ENCODE data around the gene TRAPPC11. TPM values are rescaled to one million over a fixed set of nuclear protein-coding genes. Genes with fewer than 3 reads are reported as not detected.
A peak's percentile ranks its signal among the peaks of the same experiment; 100 is the strongest.

TRAPPC11 gene
- total and polyA plus RNA-seq, 9 of the 15 experiments (the other 6 are each of a cell fraction or from before 2014, with no cell fraction given): 11.6 to 49.0 (median 28.7) TPM

GRCh38 chr4:183631577-183632198, 27.4 kb upstream of the TRAPPC11 start:
- no peak overlapping the region for H3K4me3 ChIP-seq
- no peak for DNase-seq (ENCODE audit: extremely low read depth in 1 of 4, low spot score in 3 of 4)
- H3K27ac ChIP-seq (ENCODE audit: extremely low read depth, low read depth, low read length): no peak overlapping the region
- H3K4me2 ChIP-seq (ENCODE audit: insufficient read depth, low read length): no peak overlapping the region
- 42% methylated on average over 9 of the region's 11 CpGs for WGBS (ENCODE audit: insufficient coverage, low coverage, missing lambda C conversion rate)
- H3K27me3 ChIP-seq (ENCODE audit: control insufficient read depth in 2 of 2, insufficient read depth in 2 of 2, low read length in 2 of 2): peaks cover 4 to 11% of the 10 kb centered on the region in 2 experiments; a peak in 2 of 5 replicates
- intact Hi-C loops (cut with micrococcal nuclease): no loop called here
- H3K9ac ChIP-seq (ENCODE audit: insufficient read depth in 1 of 2, low read depth in 2 of 2, low read length in 2 of 2): no peak overlapping the region
- ChIA-PET CTCF (ENCODE audit: low intra/inter-chr PET ratio) (no interaction called here), POLR2A (no interaction called here)
- no peaks in the 10 kb centered on the region; the same call in 1 of the 2 replicates for H4K20me1 ChIP-seq (replicated peaks; ENCODE audit: control insufficient read depth, insufficient read depth, low read length)
- TF ChIP-seq MEIS2 (IDR thresholded peaks at IDR 0.05; ENCODE audit: partially characterized antibody) (no peak), ZBED1 (IDR thresholded peaks at IDR 0.05) (no peak), ZNF316 (IDR thresholded peaks at IDR 0.05) (peak; percentile 25; the same call in 1 of the 2 replicates), TAF15 (IDR thresholded peaks at IDR 0.05; ENCODE audit: low read depth, low read length) (no peak)
- H3K4me1 ChIP-seq (replicated peaks in 1 of 2; ENCODE audit: control insufficient read depth in 2 of 2, insufficient read depth in 2 of 2, low read length in 2 of 2): peaks cover 5 to 6% of the 10 kb centered on the region in 2 experiments; a peak in 3 of 5 replicates
- FAIRE-seq: no peak
- H3K9me3 ChIP-seq (replicated peaks; ENCODE audit: control insufficient read depth, insufficient read depth, low read depth, low read length): no peaks in the 10 kb centered on the region
- peaks cover 4% of the 10 kb centered on the region for H3K9me1 ChIP-seq (ENCODE audit: control insufficient read depth, insufficient read depth, low read length)
- BruUV-seq (replicated peaks): no TSS peak
- no peak overlapping the region for H2AFZ ChIP-seq (ENCODE audit: low read depth, low read length)
- in situ Hi-C loops (cut with MboI): no loop called here
- no peaks in the 10 kb centered on the region for H3K79me2 ChIP-seq (ENCODE audit: control insufficient read depth, insufficient read depth, low read length)
- H3K36me3 ChIP-seq (ENCODE audit: control insufficient read depth, insufficient read depth, low read length): no peaks in the 10 kb centered on the region
- no peak for ATAC-seq

GRCh38 chr4:183632689-183633088, 26.4 kb upstream of the TRAPPC11 start:
- Histone ChIP-seq H3K27ac (ENCODE audit: extremely low read depth, low read depth, low read length) (no peak overlapping the region), H3K4me2 (ENCODE audit: insufficient read depth, low read length) (peak overlapping the region; percentile 44; the same call in 1 of the 2 replicates)
- TF ChIP-seq FOXJ3 (CRISPR knock-in tag; IDR thresholded peaks at IDR 0.05) (no peak), CBFA2T3 (IDR thresholded peaks at IDR 0.05) (peak; percentile 67), TBL1XR1 (IDR thresholded peaks at IDR 0.05; ENCODE audit: low read length in 2 of 2) (no peak), E2F6 (IDR thresholded peaks at IDR 0.05; ENCODE audit: borderline replicate concordance in 1 of 2, extremely low read depth in 1 of 2, insufficient read depth in 1 of 2, insufficient read length in 1 of 2, low read depth in 1 of 2, low read length in 1 of 2, poor library complexity in 1 of 2, severe bottlenecking in 1 of 2) (peak in 1 of 2 experiments; percentile 14), MECOM (CRISPR knock-in tag; IDR thresholded peaks at IDR 0.05) (peak; percentile 85; the same call in 1 of the 2 replicates), ADNP (tag; IDR thresholded peaks at IDR 0.05) (no peak), ZMIZ1 (IDR thresholded peaks at IDR 0.05; ENCODE audit: low read depth in 2 of 2, low read length in 2 of 2) (no peak)

More at GRCh38 chr4:183632689-183633088, 26.4 kb upstream of the TRAPPC11 start:
- intact Hi-C loops (cut with micrococcal nuclease) (no loop called here), in situ Hi-C loops (cut with MboI) (no loop called here)
- Histone ChIP-seq H3K36me3 (ENCODE audit: control insufficient read depth, insufficient read depth, low read length) (no peaks in the 10 kb centered on the region), H2AFZ (ENCODE audit: low read depth, low read length) (peak overlapping the region; percentile 83), H3K9me1 (ENCODE audit: control insufficient read depth, insufficient read depth, low read length) (peaks cover 4% of the 10 kb centered on the region), H3K9ac (ENCODE audit: insufficient read depth in 1 of 2, low read depth in 2 of 2, low read length in 2 of 2) (peak overlapping the region in 1 of 2 experiments; percentile 61; a peak in 1 of 4 replicates), H3K27me3 (ENCODE audit: control insufficient read depth in 2 of 2, insufficient read depth in 2 of 2, low read length in 2 of 2) (peaks cover 4 to 8% of the 10 kb centered on the region in 2 experiments; a peak in 2 of 5 replicates), H3K4me1 (replicated peaks in 1 of 2; ENCODE audit: control insufficient read depth in 2 of 2, insufficient read depth in 2 of 2, low read length in 2 of 2) (peaks cover 5 to 6% of the 10 kb centered on the region in 2 experiments; a peak in 3 of 5 replicates), H3K79me2 (ENCODE audit: control insufficient read depth, insufficient read depth, low read length) (no peaks in the 10 kb centered on the region), H3K9me3 (replicated peaks; ENCODE audit: control insufficient read depth, insufficient read depth, low read depth, low read length) (no peaks in the 10 kb centered on the region), H3K4me3 (no peak overlapping the region), H4K20me1 (replicated peaks; ENCODE audit: control insufficient read depth, insufficient read depth, low read length) (no peaks in the 10 kb centered on the region; the same call in 1 of the 2 replicates)
- FAIRE-seq (peak; percentile 76), DNase-seq (ENCODE audit: extremely low read depth in 1 of 4, low spot score in 3 of 4) (peak in 2 of 4 experiments; percentile 50 to 77), ATAC-seq (peak; percentile 89)
- WGBS (ENCODE audit: insufficient coverage, low coverage, missing lambda C conversion rate): 13% methylated on average over 12 of the region's 12 CpGs
- POLR2A ChIA-PET: no interaction called here
- no TSS peak for BruUV-seq (replicated peaks)
- CTCF ChIA-PET (ENCODE audit: low intra/inter-chr PET ratio): no interaction called here
